Measurements from ENCODE around the gene BOK.

BOK gene

DNA sequence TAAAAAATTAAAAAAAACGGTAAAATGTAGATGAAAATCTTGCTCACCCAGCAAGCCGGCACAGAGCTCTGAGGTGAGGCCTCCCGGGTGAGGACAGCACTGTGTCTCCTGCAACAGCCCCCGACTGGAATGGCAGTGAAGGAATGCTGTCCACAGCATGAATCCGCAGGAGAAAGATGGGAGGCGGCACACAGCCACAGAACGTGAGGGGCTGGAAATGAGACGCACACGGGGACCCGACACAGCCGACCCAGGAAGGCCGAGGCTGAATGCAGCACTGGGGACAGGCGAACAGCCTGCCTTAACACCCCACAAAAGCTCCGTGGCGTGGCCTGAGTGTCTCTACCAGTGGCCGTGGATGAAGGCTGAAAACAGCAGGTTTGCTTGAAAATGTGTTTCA lies 34.7 kb downstream of the BOK start:
- H3K27ac ChIP-seq = no peak overlapping the region
- H3K36me3 ChIP-seq (ENCODE audit: insufficient read depth, low read length) = peaks cover 8% of the 10 kb centered on the region
- TF ChIP-seq FOXP2 (optimal IDR thresholded peaks at IDR 0.05; ENCODE audit: control extremely low read depth, extremely low read length, insufficient read depth) (no peak), EZH2 (IDR thresholded peaks at IDR 0.05) (no peak), POLR2AphosphoS5 (IDR thresholded peaks at IDR 0.05; ENCODE audit: borderline replicate concordance, low read depth, low read length) (no peak)
- DNase-seq (ENCODE audit: low read depth, low spot score) = no peak
- H3K9ac ChIP-seq (ENCODE audit: insufficient read length) = no peak overlapping the region
- 0 out of 2 replicates have a peak, but pooled peaks cover 7% of the 10 kb centered on the region for H3K9me3 ChIP-seq (ENCODE audit: low read depth, low read length)
- no peak overlapping the region for H3K4me3 ChIP-seq

DNA sequence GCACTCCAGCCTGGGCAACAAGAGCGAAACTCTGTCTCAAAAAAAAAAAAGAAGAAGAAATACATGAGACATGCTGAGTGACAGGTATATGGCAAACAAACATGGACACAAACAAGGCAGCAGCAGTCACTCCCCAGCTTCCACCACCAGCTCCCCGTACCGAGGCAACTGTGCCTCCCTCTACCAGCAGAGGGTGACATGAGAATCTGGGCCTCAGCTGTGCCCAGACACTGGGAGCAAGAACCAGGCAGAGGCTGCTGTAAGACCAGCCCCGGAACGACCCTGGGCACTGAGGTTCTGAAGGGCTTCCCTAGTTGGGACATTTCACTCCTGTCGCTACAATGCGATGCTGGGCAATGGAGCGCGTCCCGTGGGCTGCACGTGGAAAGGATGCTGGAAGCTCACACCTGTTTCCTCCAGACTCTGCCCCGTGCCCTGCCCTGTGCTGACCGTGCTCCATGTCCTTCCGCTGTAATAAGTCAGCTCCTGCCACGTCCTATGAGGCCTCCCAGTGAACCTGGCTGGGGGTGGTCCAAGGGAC lies 37.1 kb downstream of the BOK start:
- TF ChIP-seq POLR2AphosphoS5 (IDR thresholded peaks at IDR 0.05; ENCODE audit: borderline replicate concordance, low read depth, low read length) (no peak), EZH2 (IDR thresholded peaks at IDR 0.05) (no peak), FOXP2 (optimal IDR thresholded peaks at IDR 0.05; ENCODE audit: control extremely low read depth, extremely low read length, insufficient read depth) (no peak)
- H3K9ac ChIP-seq (ENCODE audit: insufficient read length) = no peak overlapping the region
- peaks cover 7% of the 10 kb centered on the region; the same call in 1 of the 2 replicates for H3K36me3 ChIP-seq (ENCODE audit: insufficient read depth, low read length)
- no peak for DNase-seq (ENCODE audit: low read depth, low spot score)
- no peak overlapping the region for H3K4me3 ChIP-seq
- no peak overlapping the region for H3K27ac ChIP-seq
- H3K9me3 ChIP-seq (ENCODE audit: low read depth, low read length) = no peaks in the 10 kb centered on the region

DNA sequence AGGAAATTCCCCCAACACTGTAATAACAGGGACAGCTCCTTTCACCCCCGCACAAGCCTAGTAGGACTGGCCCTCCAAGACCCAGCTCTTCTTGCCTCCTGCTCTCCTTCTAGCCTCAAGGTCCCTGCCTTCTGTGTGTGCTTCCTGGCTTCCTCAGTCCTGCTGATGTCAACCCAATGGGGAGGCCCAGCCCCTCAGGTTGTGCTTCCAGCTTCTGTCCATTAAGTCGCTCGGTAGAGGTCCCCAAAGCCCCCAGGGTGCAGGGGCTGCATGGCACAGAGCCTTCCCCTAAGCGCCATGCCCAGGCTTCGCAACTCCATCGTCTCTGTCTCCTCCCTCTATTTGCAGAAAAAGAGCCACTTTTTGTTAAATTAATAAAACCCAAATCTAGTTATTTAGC lies 39.0 kb downstream of the BOK start:
- no peak for DNase-seq (ENCODE audit: low read depth, low spot score)
- TF ChIP-seq EZH2 (IDR thresholded peaks at IDR 0.05) = no peak
- TF ChIP-seq POLR2AphosphoS5 (IDR thresholded peaks at IDR 0.05; ENCODE audit: borderline replicate concordance, low read depth, low read length) = no peak
- TF ChIP-seq FOXP2 (optimal IDR thresholded peaks at IDR 0.05; ENCODE audit: control extremely low read depth, extremely low read length, insufficient read depth) = no peak
- Histone ChIP-seq H3K36me3 (ENCODE audit: insufficient read depth, low read length) (peaks cover 18% of the 10 kb centered on the region; the same call in 1 of the 2 replicates), H3K4me3 (no peak overlapping the region), H3K27ac (no peak overlapping the region), H3K9me3 (ENCODE audit: low read depth, low read length) (no peaks in the 10 kb centered on the region), H3K9ac (ENCODE audit: insufficient read length) (no peak overlapping the region)

DNA sequence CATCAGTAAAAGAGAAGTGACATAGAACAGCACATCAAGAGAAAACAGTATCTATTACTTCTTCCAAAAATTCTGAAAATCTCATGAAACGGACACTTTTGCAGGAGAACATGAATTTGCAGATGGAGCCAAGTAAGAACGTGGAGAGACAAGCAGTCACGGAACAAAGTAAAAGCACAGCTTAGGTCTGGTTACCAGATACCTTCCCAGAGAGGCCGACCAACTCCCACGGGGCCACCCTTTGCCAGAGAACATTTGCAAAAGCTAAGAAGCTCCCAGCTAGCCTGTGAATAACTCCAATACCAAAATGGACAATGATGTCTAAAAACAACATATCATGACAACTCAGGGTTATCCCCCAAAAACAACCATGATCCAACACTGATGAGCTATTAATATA lies 39.5 kb downstream of the BOK start:
- TF ChIP-seq EZH2 (IDR thresholded peaks at IDR 0.05) = no peak
- no peak for TF ChIP-seq FOXP2 (optimal IDR thresholded peaks at IDR 0.05; ENCODE audit: control extremely low read depth, extremely low read length, insufficient read depth)
- no peak for TF ChIP-seq POLR2AphosphoS5 (IDR thresholded peaks at IDR 0.05; ENCODE audit: borderline replicate concordance, low read depth, low read length)
- no peak for DNase-seq (ENCODE audit: low read depth, low spot score)
- H3K36me3 ChIP-seq (ENCODE audit: insufficient read depth, low read length) = peaks cover 22% of the 10 kb centered on the region; the same call in 1 of the 2 replicates
- H3K4me3 ChIP-seq = no peak overlapping the region
- no peak overlapping the region for H3K9ac ChIP-seq (ENCODE audit: insufficient read length)
- no peaks in the 10 kb centered on the region for H3K9me3 ChIP-seq (ENCODE audit: low read depth, low read length)
- no peak overlapping the region for H3K27ac ChIP-seq

DNA sequence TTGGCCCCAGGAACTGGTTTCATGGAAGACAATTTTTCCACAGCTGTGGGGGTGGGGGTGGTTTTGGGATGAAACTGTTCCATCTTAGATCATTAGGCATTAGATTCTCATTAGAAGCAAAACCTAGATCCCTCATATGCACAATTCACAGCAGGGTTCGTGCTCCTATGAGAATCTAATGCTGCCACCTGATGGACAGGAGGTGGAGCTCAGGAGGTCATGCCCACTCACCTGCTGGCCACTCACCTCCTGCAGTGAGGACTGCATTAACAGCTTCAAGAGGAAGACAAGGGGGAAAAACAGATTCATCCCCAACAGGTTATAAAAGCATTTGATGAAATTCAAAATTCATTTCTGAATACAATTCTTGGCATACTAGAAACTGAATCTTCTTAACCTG lies 39.9 kb downstream of the BOK start:
- Histone ChIP-seq H3K4me3 (no peak overlapping the region), H3K27ac (no peak overlapping the region), H3K9ac (ENCODE audit: insufficient read length) (no peak overlapping the region), H3K9me3 (ENCODE audit: low read depth, low read length) (no peaks in the 10 kb centered on the region), H3K36me3 (ENCODE audit: insufficient read depth, low read length) (peaks cover 23% of the 10 kb centered on the region; the same call in 1 of the 2 replicates)
- TF ChIP-seq EZH2 (IDR thresholded peaks at IDR 0.05) = no peak
- no peak for TF ChIP-seq POLR2AphosphoS5 (IDR thresholded peaks at IDR 0.05; ENCODE audit: borderline replicate concordance, low read depth, low read length)
- TF ChIP-seq FOXP2 (optimal IDR thresholded peaks at IDR 0.05; ENCODE audit: control extremely low read depth, extremely low read length, insufficient read depth) = no peak
- DNase-seq (ENCODE audit: low read depth, low spot score) = no peak

DNA sequence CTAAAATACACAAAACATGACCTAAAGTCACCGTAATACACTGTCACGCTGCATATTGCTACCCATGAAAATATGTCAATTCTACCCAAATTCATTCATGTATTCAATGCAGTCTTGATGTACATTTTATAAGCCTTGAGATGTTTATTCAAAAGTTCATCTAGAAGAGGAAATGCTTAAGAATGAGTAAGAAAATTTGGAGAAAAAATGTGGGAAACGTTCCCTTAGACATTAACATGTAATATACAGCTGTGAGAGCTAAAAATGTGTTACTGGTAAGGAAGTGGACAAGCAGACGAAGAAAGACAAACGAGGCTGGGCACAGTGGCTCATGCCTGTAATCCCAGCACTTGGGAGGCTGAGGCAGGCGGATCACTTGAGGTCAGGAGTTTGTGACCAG lies 41.1 kb downstream of the BOK start:
- H3K9me3 ChIP-seq (ENCODE audit: low read depth, low read length) = no peaks in the 10 kb centered on the region

DNA sequence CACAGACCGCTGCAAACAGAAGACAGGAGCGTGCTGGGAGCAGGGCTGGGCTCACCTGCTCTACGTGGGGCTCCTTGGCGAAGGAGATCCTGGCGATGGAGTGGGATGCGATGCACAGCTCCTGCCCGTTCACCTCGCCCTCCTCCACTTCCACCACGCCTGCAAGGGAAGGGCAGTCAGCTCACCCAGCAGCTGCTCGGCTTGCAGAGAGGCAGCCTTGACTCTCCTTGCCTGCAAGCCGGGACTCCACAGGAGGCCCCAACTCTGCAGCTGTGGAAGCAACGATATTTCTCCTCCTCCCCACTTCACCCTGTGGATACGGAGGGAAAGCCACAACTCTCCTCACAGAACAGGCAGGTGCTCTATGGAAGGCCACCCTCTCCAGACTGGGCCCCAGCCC lies 43.3 kb downstream of the BOK start:
- peaks cover 41% of the 10 kb centered on the region; the same call in 1 of the 2 replicates for H3K36me3 ChIP-seq (ENCODE audit: insufficient read depth, low read length)
- no peak for TF ChIP-seq POLR2AphosphoS5 (IDR thresholded peaks at IDR 0.05; ENCODE audit: borderline replicate concordance, low read depth, low read length)
- TF ChIP-seq EZH2 (IDR thresholded peaks at IDR 0.05) = no peak
- no peak for TF ChIP-seq FOXP2 (optimal IDR thresholded peaks at IDR 0.05; ENCODE audit: control extremely low read depth, extremely low read length, insufficient read depth)

More for the DNA sequence above, 41.1 kb downstream of the BOK start:
- peaks cover 28% of the 10 kb centered on the region; the same call in 1 of the 2 replicates for H3K36me3 ChIP-seq (ENCODE audit: insufficient read depth, low read length)
- no peak overlapping the region for H3K9ac ChIP-seq (ENCODE audit: insufficient read length)
- no peak for TF ChIP-seq POLR2AphosphoS5 (IDR thresholded peaks at IDR 0.05; ENCODE audit: borderline replicate concordance, low read depth, low read length)
- TF ChIP-seq EZH2 (IDR thresholded peaks at IDR 0.05) = no peak
- no peak for TF ChIP-seq FOXP2 (optimal IDR thresholded peaks at IDR 0.05; ENCODE audit: control extremely low read depth, extremely low read length, insufficient read depth)
- DNase-seq (ENCODE audit: low read depth, low spot score) = no peak
- H3K4me3 ChIP-seq = no peak overlapping the region
- no peak overlapping the region for H3K27ac ChIP-seq

DNA sequence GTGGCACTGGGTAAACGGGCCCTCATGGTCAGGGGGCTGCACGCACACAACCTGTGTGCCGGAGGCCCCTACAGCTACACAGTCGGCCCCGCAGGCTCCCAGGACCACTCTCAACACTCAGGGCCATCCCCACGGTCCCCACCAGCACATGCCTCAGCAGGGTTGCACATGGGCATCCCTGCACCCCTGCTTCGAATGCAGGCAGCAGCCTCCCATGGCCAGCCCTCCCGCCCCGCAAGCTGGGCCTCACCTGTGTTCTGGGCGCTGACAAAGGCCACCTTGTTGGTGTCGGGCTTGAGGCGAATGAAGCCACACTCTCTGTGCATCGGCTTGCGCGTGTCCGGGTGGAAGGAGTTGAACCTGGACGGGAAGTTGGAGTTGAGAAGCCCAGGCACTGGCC lies 44.2 kb downstream of the BOK start:
- Histone ChIP-seq H3K36me3 (ENCODE audit: insufficient read depth, low read length) (peaks cover 41% of the 10 kb centered on the region; the same call in 1 of the 2 replicates), H3K27ac (no peak overlapping the region), H3K4me3 (no peak overlapping the region), H3K9ac (ENCODE audit: insufficient read length) (no peak overlapping the region), H3K9me3 (ENCODE audit: low read depth, low read length) (no peaks in the 10 kb centered on the region)
- TF ChIP-seq POLR2AphosphoS5 (IDR thresholded peaks at IDR 0.05; ENCODE audit: borderline replicate concordance, low read depth, low read length) (no peak), EZH2 (IDR thresholded peaks at IDR 0.05) (no peak), FOXP2 (optimal IDR thresholded peaks at IDR 0.05; ENCODE audit: control extremely low read depth, extremely low read length, insufficient read depth) (no peak)
- no peak for DNase-seq (ENCODE audit: low read depth, low spot score)

More for the DNA sequence above, 43.3 kb downstream of the BOK start:
- no peak overlapping the region for H3K4me3 ChIP-seq
- no peak for DNase-seq (ENCODE audit: low read depth, low spot score)
- no peaks in the 10 kb centered on the region for H3K9me3 ChIP-seq (ENCODE audit: low read depth, low read length)
- H3K9ac ChIP-seq (ENCODE audit: insufficient read length) = no peak overlapping the region
- no peak overlapping the region for H3K27ac ChIP-seq

DNA sequence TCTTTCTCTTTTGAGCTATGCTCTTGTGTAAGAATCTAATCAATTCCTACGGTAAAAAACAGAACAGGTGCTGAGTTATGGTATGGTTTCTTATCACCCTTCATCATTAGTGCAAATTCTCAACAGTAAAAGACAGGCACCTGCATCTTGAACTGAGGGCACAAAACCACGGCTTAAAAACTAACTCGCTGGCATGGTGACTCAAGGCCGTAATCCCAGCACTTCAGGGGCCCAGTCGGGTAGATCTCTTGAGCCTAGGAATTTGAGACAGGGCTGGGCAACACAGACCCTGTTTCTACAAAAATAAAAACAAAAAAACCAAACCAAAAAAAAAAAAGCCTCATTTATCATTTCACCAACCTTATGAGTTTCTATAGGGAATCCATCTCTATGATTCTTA lies 45.1 kb downstream of the BOK start:
- no peak for DNase-seq (ENCODE audit: low read depth, low spot score)
- Histone ChIP-seq H3K4me3 (no peak overlapping the region), H3K36me3 (ENCODE audit: insufficient read depth, low read length) (peaks cover 36% of the 10 kb centered on the region; the same call in 1 of the 2 replicates), H3K9ac (ENCODE audit: insufficient read length) (no peak overlapping the region), H3K27ac (no peak overlapping the region), H3K9me3 (ENCODE audit: low read depth, low read length) (no peaks in the 10 kb centered on the region)
- TF ChIP-seq FOXP2 (optimal IDR thresholded peaks at IDR 0.05; ENCODE audit: control extremely low read depth, extremely low read length, insufficient read depth) (no peak), POLR2AphosphoS5 (IDR thresholded peaks at IDR 0.05; ENCODE audit: borderline replicate concordance, low read depth, low read length) (no peak), EZH2 (IDR thresholded peaks at IDR 0.05) (no peak)
